ENCODE data around the gene TLCD3B.

The TLCD3B gene

DNA sequence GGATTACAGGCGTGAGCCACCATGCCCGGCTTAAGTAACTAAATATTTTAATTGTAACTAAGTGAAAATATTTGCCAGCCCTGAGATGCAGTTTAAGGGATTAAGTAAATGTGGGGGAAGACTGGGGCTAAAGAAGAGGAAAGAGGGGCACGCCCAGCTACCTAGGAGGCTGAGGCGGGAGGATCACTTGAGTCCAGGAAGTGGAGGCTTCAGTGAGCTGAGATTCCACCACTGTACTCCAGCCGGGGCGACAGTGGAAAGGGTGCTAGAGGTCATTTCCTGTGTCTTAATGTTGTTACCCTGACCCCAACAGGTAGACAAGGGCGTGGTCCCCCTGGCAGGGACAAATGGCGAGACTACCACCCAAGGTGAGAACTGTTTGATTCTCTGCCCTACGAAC lies 37.3 kb upstream of the TLCD3B start:
- H3K4me1 ChIP-seq (ENCODE audit: insufficient read depth, poor library complexity, severe bottlenecking), result peaks cover 12% of the 10 kb centered on the region
- peak overlapping the region; percentile 93 for H3K27ac ChIP-seq (ENCODE audit: poor library complexity, severe bottlenecking)
- no peak overlapping the region for H3K4me3 ChIP-seq (ENCODE audit: severe bottlenecking)
- TF ChIP-seq, protein P1, sequence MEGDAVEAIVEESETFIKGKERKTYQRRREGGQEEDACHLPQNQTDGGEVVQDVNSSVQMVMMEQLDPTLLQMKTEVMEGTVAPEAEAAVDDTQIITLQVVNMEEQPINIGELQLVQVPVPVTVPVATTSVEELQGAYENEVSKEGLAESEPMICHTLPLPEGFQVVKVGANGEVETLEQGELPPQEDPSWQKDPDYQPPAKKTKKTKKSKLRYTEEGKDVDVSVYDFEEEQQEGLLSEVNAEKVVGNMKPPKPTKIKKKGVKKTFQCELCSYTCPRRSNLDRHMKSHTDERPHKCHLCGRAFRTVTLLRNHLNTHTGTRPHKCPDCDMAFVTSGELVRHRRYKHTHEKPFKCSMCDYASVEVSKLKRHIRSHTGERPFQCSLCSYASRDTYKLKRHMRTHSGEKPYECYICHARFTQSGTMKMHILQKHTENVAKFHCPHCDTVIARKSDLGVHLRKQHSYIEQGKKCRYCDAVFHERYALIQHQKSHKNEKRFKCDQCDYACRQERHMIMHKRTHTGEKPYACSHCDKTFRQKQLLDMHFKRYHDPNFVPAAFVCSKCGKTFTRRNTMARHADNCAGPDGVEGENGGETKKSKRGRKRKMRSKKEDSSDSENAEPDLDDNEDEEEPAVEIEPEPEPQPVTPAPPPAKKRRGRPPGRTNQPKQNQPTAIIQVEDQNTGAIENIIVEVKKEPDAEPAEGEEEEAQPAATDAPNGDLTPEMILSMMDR (IDR thresholded peaks at IDR 0.05; ENCODE audit: poor library complexity, severe bottlenecking), result no peak
- DNase-seq (ENCODE audit: low spot score) (no peak), ATAC-seq (ENCODE audit: low read depth) (no peak)
- no peaks in the 10 kb centered on the region for H3K27me3 ChIP-seq (ENCODE audit: insufficient read depth, poor library complexity, severe bottlenecking)
- H3K36me3 ChIP-seq (ENCODE audit: low read depth), result peaks cover 68% of the 10 kb centered on the region
- no peaks in the 10 kb centered on the region for H3K9me3 ChIP-seq (ENCODE audit: severe bottlenecking)

DNA sequence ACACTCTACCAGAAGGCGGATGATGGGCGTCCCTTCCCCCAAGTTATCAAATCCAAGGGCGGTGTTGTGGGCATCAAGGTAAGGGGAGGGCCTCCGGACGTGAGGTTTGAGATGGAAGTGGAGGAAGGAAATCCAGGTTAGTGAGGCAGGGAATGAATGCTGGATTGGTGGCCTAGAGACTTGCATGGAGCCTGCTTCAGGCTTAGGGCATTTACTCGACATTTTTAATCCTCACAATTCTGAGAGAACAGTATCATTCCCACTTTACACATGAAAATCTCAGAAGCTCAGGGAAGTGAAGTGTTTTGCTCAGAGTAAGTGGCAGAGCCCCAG lies 36.5 kb upstream of the TLCD3B start:
- H3K4me3 ChIP-seq (ENCODE audit: severe bottlenecking), result peak overlapping the region; percentile 82
- no peak for ATAC-seq (ENCODE audit: low read depth)
- DNase-seq (ENCODE audit: low spot score), result no peak
- H3K27me3 ChIP-seq (ENCODE audit: insufficient read depth, poor library complexity, severe bottlenecking), result no peaks in the 10 kb centered on the region
- peaks cover 68% of the 10 kb centered on the region for H3K36me3 ChIP-seq (ENCODE audit: low read depth)
- H3K4me1 ChIP-seq (ENCODE audit: insufficient read depth, poor library complexity, severe bottlenecking), result peaks cover 12% of the 10 kb centered on the region
- TF ChIP-seq, protein P1 (IDR thresholded peaks at IDR 0.05; ENCODE audit: poor library complexity, severe bottlenecking), result no peak
- no peaks in the 10 kb centered on the region for H3K9me3 ChIP-seq (ENCODE audit: severe bottlenecking)
- H3K27ac ChIP-seq (ENCODE audit: poor library complexity, severe bottlenecking), result peak overlapping the region; percentile 93

DNA sequence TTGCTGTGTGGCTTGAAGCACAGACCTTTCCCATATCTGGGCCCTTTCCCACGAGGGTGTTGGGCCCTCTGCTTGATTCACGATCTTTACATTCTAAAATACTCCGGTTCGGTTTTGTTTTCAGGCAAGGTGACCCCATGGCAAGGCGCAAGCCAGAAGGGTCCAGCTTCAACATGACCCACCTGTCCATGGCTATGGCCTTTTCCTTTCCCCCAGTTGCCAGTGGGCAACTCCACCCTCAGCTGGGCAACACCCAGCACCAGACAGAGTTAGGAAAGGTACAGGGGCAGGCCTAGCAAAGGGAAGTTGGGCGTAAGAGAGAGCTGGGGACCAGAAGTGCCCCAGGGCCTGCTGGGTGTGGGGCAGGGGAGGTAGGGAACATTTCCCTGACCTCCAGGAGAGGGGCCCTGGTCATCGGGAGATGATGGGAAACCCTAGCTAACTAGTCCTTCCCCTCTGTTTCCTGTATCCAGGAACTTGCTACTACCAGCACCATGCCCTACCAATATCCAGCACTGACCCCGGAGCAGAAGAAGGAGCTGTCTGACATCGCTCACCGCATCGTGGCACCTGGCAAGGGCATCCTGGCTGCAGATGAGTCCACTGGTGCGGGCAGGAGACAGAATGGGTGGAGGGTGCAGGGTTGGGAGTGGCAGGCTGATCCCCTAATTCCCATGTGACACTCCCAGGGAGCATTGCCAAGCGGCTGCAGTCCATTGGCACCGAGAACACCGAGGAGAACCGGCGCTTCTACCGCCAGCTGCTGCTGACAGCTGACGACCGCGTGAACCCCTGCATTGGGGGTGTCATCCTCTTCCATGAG lies 35.9 kb upstream of the TLCD3B start:
- H3K9me3 ChIP-seq (ENCODE audit: severe bottlenecking), result no peaks in the 10 kb centered on the region
- TF ChIP-seq, protein P1 (IDR thresholded peaks at IDR 0.05; ENCODE audit: poor library complexity, severe bottlenecking), result no peak
- peaks cover 63% of the 10 kb centered on the region for H3K36me3 ChIP-seq (ENCODE audit: low read depth)
- ATAC-seq (ENCODE audit: low read depth), result no peak
- H3K27ac ChIP-seq (ENCODE audit: poor library complexity, severe bottlenecking), result peak overlapping the region; percentile 93
- H3K4me3 ChIP-seq (ENCODE audit: severe bottlenecking), result peak overlapping the region; percentile 82
- no peak for DNase-seq (ENCODE audit: low spot score)
- H3K4me1 ChIP-seq (ENCODE audit: insufficient read depth, poor library complexity, severe bottlenecking), result peaks cover 12% of the 10 kb centered on the region
- H3K27me3 ChIP-seq (ENCODE audit: insufficient read depth, poor library complexity, severe bottlenecking), result no peaks in the 10 kb centered on the region

DNA sequence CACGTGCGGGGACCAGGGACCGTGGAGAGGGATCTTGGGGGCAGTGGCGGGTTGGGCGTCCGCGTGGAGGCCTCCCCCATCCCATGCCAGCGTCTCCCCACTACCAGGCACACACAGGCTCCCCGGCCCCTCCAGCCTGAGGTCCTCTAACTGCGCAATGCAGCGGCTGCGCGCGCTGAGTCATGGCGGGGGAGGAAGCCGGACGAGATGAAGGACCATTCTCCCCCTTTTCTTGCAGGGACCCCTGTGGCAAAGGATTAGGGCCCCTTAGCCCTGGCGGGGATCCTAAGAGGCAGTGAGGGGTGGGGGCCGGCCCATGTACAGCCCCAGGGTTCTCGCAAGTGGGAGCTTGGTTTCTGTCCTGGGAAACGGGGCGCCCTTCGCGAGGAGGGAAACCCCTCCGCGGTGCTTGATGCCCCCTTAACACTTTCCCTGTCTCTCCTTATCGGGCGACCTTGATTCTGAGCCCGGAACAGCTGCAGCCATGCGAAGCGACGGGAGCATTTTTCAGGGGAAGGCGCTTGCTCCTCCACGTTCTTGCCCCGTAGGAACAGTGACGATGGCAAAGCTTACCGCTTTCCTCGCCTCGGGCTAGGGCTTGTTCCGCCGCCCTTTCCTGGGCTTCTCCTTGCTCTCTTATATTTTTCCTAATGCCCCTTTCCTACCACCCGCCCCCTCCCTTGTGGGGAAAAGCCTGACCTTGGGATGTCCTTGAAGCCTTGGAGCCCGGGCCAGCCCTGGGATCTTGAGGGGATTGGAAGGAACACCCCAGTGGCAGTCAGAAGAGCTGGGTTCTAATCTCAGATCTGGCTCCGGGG lies 35.1 kb upstream of the TLCD3B start:
- Histone ChIP-seq H3K36me3 (ENCODE audit: low read depth) (peaks cover 55% of the 10 kb centered on the region), H3K27ac (ENCODE audit: poor library complexity, severe bottlenecking) (peak overlapping the region; percentile 93), H3K27me3 (ENCODE audit: insufficient read depth, poor library complexity, severe bottlenecking) (no peaks in the 10 kb centered on the region), H3K4me1 (ENCODE audit: insufficient read depth, poor library complexity, severe bottlenecking) (peaks cover 12% of the 10 kb centered on the region), H3K9me3 (ENCODE audit: severe bottlenecking) (no peaks in the 10 kb centered on the region), H3K4me3 (ENCODE audit: severe bottlenecking) (peak overlapping the region; percentile 82)
- TF ChIP-seq, protein P1 (IDR thresholded peaks at IDR 0.05; ENCODE audit: poor library complexity, severe bottlenecking), result no peak
- DNase-seq (ENCODE audit: low spot score) (no peak), ATAC-seq (ENCODE audit: low read depth) (peak; percentile 18; the same call in 2 of the 3 replicates)
